GM19468 (cell line): Measurements from ENCODE around the gene DYDC1.
"Not testable (repeated sequence)": the region's sequence is repeated elsewhere in the genome, so short reads cannot be mapped to it uniquely, and the experiment has no call there.

Source experiments
- ATAC-seq: cut with Tn5 transposase; IDR thresholded peaks from one replicate; pipeline ENCODE4 v1.9.1; 2021; ENCODE audit warnings: mild to moderate bottlenecking, moderate library complexity, moderate number of reproducible peaks; ENCODE audit not compliant: unreplicated experiment; ENCODE audit errors: extremely low read depth

The DYDC1 gene

DNA sequence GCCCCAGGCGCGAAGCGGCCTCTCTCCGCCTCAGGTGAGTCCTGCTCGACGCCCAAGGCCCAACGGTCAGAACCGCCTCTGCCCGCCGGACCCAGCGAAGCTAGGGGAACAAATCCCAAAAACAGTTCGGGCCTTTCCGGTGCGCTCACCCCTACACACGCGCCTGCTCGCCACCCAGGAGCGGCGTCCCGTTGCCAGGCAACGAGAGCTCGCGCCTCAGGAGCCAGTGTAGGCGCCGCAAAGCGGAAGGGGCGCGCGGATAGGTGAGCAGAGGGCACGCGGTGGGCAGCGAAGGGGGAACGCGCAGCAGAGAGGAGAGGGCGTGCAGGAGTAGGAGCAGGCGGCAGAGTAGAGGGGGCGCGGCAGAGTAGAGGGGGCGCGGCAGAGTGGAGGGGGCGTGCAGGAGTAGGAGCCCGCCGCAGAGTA, at the start of gene DYDC1, which contains the start of gene DYDC2:
Gene DYDC1 (minus strand): TSS at position 193 of the 426 bp plus-strand sequence. CDS start 4,154 bp downstream, outside the sequence.
Gene DYDC2 (plus strand): TSS at position 219 of the 426 bp plus-strand sequence. CDS start 5,663 bp downstream, outside the sequence.
- ATAC-seq, result peak; percentile 52

DNA sequence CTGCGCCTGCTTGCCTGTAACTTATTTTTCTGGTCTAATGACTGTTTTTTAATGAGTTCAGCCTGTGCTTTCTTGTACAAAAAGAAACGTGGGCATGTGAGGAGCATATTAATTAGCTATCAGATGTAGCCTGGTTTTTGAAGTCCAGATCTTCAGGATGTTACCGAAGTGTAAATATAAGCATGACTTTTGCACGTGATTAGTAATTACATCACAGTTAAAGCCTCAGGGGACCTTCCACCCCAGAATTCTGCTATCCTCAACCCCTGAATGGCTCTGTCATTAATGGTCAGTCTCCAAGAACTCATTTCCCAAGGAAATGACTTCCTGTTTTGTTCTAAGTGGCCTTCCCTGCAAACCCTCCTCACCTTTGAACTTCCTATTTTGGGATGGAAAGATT, 49.6 kb upstream of the DYDC1 start:
- no peak for ATAC-seq

DNA sequence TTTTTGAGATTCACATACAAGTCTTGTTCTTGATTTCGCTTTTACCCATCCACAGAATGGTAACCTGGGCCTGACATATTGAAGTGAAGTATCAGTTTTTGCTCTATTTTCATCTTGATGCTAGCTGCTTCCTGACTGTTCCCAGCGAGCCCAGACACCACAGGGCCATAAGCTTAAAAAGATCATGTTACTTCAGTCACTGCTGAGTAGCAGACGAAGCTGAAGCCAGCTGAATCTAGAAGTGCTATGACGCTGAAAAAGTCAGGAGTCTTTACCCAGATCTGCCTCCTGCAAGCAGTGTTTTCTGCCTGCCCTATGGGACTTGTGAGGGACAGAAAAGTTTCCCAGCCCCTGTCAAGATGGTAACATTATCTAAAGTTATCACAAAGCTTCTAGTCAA, 49.1 kb upstream of the DYDC1 start:
- ATAC-seq, result no peak

DNA sequence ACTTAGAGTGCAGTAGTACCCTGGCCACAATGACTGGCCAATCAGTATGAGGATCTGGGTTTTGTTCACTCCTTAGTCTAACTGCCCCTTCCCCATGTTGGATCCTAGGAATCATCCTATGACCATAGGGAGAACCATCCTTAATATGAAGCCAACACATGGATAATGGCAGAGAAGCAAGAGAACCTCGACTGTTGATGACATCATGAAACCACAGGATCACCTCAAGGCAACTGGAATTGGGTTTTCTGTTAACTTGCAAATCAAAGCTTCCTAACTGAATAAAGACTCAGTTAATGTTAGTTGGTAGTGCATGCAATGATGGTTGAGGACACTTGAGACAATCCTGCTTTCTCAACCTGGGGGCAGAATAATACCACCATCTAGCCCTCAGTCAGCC, 48.5 kb upstream of the DYDC1 start:
- ATAC-seq, result no peak

DNA sequence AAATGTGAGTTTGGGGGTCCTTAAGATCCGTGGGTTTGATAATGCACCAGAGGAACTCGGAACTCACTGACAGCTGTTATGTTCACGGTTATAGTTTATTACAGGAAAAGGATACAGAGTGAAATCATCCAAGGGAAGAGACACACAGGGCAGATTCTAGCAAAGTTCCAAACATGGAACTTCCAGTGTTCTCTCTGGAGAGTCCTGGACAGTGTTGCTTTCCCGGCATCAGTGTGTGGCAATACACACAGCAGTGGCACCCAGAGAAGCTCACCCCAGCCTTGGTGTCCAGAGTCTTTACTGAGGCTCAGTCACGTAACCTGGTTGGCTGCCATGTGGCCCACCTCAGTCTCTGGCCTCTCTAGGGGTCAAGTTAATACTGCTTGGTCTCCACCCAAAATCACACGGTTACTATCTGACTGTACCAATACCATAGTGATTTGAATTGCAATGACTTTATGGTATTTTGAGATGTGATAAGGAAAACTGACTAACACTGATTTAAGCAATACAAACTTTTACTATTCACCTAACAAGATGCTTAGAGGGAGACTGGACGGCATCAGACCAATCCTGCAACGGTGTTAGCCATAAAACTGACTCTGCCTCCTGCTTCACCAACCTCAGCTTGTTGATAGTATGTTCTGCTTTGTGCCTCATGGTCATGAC, 43.7 kb upstream of the DYDC1 start:
- ATAC-seq, result no peak

DNA sequence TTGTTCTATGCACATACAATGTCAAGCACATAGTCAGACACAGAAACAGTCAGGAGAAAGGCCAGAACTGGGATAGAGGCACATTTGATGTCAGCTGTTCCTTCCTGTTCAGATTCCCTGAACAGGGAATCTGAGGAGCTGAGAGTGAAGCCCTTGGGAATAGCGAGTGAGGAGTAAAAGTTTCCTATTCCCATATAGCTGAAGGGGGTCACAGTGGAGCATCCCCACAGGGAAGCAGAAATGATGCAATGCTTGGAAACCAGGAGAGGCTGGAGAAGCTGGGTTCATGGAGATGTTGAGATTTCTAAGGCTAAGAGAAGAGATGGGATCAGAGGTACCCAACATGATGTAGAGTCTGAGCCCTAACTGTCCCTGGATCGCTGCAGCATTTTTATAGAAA, 40.5 kb upstream of the DYDC1 start:
- no peak for ATAC-seq

DNA sequence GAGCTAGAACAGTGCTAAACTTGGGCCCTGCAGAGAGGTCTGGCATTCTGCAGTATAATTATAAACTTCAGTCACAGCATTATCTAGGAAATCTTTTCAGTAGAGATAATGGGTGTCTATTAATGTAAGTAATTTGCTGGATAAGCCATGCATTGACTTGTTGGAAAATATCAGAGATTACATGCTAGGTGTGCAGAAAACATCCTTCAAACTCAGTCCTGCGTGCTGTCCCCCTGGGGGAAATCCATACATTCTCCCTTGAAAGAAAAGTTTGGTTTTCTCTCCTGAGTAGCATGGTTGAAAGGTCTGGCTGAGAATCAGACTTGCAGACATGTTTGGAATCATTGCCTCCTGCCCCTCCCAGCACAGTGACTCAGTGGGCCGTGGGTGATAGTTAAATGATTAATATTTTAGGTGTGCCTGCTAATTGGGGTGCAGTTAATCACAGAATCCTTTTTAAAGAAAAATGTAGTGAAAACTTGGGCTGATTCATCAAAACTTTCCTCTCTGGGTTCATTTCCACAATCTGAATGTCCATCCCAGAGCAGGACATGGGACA, 37.9 kb upstream of the DYDC1 start:
- ATAC-seq, result no peak

DNA sequence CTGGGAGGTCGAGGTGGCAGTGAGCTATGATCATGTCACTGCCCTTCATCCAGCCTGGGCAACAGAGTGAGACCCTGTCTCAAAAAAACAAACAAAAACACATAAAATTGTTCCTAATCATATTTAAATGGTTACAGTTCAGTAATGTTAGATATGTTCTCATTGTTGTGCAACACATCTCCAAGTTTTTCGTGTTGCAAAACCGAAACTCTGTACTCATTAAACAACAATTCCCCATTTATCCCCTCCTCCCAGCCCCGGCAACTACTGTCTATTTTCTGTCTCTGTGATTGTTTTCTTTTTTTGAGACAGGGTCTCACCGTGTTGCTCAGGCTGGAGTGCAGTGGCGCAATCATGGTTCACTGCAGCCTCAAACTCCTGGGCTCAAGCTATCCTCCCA, 35.7 kb upstream of the DYDC1 start:
- no peak for ATAC-seq

DNA sequence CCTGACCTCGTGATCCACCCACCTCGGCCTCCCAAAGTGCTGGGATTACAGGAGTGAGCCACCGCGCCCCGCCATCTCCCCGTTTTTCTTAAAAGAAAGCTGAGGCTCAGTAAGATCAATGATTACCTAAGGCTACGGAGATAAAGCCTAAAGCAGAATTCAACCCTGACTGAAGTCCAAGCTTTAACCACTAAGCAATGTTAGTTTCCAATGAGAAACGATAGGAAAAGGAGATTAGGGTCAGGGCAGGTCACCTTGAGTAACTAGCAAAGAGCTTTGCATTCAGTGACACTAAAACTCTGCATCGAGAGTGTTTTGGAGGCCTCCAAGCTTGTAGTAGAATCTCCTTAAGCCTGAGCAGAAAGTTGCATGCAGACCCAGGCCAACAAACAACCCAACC, 34.2 kb upstream of the DYDC1 start:
- ATAC-seq, result no peak

DNA sequence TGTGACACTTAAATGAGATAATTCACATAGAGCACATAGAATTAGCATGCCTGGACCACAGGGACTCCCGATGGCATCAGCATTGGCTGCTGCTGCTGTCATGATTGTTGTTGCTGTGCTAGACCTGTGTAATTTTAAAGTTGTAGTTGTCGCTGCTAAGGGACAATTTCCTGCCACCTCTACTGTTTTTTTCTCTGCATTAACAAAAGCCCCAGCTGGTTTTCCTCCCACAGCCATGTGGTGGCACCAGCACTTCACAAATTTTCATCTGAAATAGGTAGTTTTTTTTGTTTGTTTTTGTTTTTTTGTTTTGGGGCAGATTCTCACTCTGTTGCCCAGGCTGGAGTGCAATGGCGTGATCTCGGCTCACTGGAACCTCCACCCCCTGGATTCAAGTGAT, 26.4 kb upstream of the DYDC1 start:
- no peak for ATAC-seq

DNA sequence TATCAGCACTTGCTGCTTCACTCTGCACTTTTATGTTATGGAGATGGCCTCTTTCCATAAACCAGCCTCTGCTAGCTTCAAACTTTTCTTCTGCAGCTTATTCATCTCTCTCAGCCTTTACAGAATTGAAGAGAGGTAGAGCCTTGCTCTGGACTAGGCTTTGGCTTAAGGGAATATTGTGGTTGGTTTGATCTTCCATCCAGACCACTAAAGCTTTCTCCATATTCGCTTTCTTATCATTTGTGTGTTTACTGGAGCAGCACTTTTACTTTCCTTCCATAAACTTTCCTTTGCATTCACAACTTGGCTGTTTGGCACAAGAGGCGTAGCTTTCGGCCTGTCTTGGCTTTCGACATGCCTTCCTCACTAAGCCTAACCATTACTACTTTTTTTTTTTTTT, 23.6 kb upstream of the DYDC1 start:
- no peak for ATAC-seq

DNA sequence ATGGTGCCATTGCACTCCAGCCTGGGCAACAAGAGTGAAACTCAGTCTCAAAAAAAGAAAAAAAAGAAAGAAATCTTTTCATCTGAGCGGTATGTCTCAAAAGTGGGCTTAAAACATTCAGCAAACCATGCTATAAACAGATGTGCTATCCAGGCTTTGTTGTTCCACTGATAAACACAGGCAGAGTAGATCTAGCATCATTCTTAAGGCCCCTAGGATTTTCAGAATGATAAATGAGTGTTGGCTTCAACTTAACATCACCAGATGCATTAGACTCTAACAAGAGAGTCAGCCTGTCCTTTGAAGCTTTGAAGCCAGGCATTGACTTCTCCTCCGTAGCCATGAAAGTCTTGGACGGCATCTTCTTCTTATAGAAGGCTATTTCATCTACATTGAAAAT, 23.1 kb upstream of the DYDC1 start:
- no peak for ATAC-seq

DNA sequence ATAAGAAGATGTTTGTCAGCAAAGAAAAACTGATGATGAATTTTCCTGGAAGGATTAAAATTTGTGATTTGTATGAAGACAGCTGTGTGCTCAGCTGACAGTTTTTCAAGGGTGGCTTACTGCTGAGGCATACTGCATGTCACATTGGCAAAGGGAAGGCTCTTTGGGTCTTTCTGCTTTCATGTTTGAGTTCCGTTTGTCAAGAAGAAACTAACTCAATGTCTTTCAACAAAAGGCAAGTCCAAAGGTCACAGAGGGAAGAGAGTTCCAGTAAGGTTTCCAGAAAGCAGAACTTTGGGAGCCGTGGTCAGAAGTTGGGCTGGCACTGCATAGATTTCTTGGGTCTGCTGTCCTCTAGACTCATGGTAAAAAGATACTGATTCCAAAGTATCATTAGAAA, 16.9 kb upstream of the DYDC1 start:
- ATAC-seq, result no peak

DNA sequence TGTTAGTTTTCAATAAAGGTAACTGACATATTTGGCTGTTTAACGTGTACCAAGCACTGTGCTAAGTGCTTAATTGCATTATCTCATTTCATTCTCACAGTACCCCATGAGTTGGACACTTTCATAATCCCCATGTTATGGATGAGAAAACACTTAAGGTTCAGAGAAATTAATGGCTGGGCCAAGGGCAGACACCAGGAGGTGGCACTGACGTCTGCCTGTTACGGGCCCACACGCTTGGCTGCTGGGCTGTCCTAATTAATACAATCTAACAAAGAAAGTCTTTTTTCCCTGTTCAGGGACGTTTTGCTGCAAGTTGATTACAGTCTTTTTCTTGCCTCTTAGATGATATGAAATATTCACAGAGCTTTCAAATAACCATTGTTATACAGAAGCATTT, 16.1 kb upstream of the DYDC1 start:
- no peak for ATAC-seq

DNA sequence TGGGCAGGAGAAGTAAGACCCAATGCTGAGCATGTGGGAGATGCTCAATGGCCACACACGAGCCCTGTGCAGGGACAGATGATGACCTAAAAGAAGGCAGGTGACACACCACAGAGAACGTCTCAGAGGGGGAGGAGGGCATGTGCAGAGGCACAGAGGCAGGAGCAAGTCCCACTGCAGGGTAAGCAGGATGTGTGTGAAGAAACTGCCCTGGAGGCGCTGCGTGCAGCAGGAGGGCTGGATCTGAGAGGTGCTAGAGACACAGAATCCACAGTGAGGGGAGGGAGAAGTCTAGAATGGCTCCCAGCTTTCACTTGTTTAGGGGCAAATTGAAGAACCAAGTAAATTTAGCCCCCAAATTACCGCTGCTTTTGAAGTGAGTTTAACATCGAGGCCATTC, 14.9 kb upstream of the DYDC1 start:
- ATAC-seq, result no peak

DNA sequence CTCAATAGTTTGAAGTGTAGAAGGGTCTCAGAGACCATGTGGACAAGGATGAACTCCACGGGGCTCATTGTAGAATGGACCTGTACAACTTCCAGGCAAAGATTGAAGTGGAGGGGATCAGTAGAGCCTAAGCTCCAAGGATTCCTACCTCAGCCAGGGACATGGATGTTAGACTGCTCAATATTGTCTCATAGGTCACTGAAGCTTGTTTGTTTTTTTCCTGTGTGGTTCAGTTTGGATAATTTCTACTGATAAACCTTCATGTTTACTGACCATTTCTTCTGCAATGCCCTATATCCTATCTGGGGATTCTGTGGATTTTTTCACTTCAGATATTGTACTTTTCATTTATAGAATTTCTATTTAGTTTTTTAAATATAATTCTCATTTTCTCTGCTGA, 9.0 kb upstream of the DYDC1 start:
- no peak for ATAC-seq

DNA sequence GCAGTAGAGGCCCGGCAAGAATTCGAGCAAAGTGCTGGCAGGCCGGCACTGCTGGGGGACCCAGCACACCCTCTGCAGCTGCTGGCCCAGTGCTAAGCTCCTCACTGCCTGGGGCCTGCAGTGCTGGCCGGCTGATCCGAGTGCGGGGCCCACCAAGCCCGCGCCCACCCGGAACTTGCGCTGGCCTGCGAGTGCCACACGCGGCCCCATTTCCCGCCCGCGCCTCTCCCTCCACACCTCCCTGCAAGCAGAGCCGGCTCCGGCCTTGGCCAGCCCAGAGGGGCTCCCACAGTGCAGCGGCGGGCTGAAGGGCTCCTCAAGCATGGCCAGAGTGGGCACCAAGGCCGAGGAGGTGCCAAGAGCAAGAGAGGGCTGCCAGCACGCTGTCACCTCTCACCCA, 3.1 kb upstream of the DYDC1 start:
- ATAC-seq, result no peak

DNA sequence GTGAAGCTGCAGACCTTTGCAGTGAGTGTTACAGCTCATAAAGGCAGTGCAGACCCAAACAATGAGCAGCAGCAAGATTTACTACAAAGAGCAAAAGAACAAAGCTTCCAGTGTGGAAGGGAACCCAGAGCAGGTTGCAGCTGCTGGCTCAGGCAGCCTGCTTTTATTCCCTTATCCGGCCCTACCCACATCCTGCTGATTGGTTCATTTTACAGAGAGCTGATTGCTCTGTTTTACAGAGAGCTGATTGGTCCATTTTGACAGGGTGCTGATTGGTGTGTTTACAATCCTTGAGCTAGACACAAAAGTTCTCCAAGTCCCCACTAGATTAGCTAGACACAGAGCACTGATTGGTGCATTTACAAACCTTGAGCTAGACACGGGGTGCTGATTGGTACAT, 2.4 kb upstream of the DYDC1 start:
- ATAC-seq, result not testable (repeated sequence)

DNA sequence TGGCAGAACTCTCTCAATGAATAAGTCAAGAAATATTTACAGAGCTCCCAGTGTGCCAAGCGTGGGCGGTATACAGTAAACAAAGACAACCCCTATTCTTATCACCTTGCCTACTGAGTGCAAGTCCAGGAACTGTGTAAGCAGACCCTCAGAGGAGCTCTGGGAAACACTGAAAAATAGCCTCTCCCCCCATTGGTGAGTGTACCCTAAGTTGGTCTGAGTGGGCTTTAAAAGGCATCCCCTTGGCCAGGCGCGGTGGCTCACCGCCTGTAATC, 1.2 kb upstream of the DYDC1 start:
- ATAC-seq, result no peak

DNA sequence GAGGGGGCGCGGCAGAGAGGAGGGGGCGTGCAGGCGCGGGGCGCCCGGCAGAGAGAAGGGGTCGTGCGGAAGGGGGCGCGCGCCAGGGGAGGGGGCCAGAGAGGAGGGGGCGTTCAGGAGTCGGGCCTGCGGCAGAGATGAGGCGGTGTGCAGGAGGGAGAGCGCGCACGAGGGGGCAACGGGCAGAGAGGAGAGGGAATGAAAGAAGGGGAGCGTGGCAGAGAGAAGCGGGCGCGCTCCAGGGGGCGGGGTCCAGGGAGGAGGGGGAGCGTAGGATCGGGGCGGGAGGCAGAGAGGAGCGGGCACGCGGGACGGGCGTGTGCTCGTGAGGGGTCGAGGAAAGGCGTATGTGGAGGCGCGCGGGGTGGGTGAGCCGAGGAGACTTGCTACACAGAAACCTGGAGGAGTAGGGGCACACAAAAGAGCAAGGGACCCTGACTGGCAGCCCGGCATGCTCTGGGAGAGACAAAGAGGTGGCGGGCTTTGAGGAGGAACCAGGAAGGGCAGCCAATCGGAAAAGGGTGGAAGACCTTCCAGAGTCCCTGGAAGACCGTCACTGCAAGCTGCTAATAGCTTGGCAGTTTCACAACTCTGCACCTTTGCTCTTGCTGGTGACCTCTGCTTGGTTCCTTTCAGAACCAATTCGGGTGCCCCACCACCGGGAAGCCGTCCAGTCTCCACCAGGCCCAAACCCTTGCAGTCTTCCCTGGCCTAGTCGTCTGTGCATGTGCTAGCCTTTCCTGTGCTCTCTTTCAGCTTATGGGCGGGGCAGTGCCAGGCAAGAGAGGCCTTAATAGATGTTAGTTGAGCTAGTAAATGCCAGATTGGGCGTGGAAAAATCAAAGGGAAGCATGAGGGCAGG, 665 bp upstream of the DYDC1 start:
- ATAC-seq, result no peak

DNA sequence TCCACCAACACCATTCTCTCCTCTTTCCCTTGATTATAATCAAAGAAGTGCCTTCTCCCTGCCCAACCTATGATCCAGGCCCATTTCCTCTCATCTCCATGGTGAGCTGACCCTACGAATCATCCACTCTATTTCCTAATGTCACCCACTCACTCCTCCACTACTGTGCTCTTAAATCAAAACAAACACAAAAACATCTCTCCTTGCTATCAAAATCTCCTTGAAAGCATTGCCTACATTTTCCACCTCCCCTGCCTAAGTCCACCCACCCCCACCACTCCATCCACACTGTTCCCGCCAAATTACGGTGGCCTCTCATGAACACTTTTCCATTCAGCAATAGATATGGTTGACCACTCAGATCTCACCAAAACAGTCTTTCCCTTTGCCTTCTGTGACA, 5.3 kb downstream of the DYDC1 start:
- ATAC-seq, result no peak

DNA sequence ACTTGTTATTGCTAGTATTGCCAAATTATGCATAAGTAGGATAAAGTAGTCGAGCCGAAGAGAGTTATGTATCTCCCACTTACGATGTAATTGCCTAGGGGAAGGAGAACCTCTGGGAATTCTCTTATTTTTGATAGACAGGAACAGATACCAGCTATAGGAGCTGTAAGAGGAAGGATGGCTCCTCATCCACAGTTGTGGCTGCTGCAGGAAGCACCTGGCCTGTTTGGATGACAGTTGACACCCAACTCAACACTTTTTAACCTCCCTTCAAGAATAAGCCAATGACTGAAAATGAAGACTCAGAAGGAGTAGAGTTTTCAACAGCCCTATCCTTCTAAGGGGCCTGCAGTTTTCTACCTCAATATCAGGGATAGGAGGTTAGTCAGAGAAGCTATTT, 6.3 kb downstream of the DYDC1 start:
- ATAC-seq, result no peak
